ENCODE results near the gene STK35.

Gene STK35

DNA sequence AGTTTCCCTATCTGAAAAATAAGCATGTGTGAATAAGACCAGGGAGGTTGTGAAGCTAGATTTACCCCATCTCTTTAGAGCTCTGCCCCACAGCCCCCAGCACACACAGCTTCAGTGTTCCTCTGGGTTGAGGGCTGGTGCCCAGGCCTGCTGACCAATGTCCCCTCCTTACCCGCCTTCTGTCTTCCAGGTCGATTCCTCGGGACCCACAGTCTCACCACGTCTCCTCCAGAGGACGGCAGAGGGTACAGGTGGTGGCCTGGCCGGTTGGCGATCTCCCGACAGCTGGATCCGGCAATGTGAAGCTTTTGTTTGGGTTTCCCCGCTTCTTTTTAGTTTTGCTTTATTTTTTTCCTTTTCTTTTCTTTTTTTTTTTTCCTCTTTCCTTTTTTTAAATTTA lies 42.0 kb downstream of the STK35 start:
- no peaks in the 10 kb centered on the region for H3K27me3 ChIP-seq (ENCODE audit: control insufficient read depth, insufficient read depth, low read length, poor library complexity, severe bottlenecking)
- WGBS, 2 experiments, result 95 to 96% methylated on average over 10 of the region's 10 CpGs
- peaks cover 4% of the 10 kb centered on the region for H3K4me1 ChIP-seq (ENCODE audit: control insufficient read depth, insufficient read depth, low read length)
- no peak overlapping the region for H3K27ac ChIP-seq (ENCODE audit: insufficient read depth, low read depth, low read length, poor library complexity, severe bottlenecking)
- no peaks in the 10 kb centered on the region for H3K9me3 ChIP-seq (ENCODE audit: control insufficient read depth, low read length)
- H3K4me3 ChIP-seq (ENCODE audit: insufficient read depth, low read depth, low read length), result no peak overlapping the region
- peaks cover 4% of the 10 kb centered on the region for H3K36me3 ChIP-seq (ENCODE audit: control insufficient read depth, insufficient read depth, low read length)

DNA sequence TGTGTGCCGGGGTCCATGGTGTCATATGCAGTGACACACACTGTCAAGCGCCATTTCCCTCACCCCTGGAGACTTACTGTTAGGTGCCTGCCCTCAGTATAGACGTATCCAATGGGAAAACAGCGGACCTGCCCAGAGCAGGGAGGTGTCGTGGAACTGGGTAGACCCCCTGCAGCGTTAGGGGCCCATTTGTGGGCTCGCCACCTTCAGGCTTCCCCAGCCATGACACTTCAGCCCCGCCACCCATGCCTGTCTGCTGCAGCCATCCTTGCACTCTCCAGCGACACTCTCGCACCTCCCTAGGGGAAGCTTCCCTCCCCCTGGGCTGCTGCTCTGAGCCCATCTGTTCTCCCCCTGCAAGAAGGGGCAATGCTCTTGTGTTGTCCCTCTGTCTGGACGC lies 43.2 kb downstream of the STK35 start:
- Histone ChIP-seq H3K27ac (ENCODE audit: insufficient read depth, low read depth, low read length, poor library complexity, severe bottlenecking) (no peak overlapping the region), H3K9me3 (ENCODE audit: control insufficient read depth, low read length) (no peaks in the 10 kb centered on the region), H3K4me1 (ENCODE audit: control insufficient read depth, insufficient read depth, low read length) (peaks cover 4% of the 10 kb centered on the region), H3K4me3 (ENCODE audit: insufficient read depth, low read depth, low read length) (no peak overlapping the region), H3K27me3 (ENCODE audit: control insufficient read depth, insufficient read depth, low read length, poor library complexity, severe bottlenecking) (no peaks in the 10 kb centered on the region), H3K36me3 (ENCODE audit: control insufficient read depth, insufficient read depth, low read length) (peaks cover 3% of the 10 kb centered on the region)
- 90 to 91% methylated on average over 11 of the region's 11 CpGs for WGBS, 2 experiments

- 88% methylated on average over 8 of the region's 8 CpGs for WGBS, 2 experiments
- no peak overlapping the region for H3K27ac ChIP-seq (ENCODE audit: insufficient read depth, low read depth, low read length, poor library complexity, severe bottlenecking)
- H3K9me3 ChIP-seq (ENCODE audit: control insufficient read depth, low read length), result no peaks in the 10 kb centered on the region
- no peaks in the 10 kb centered on the region for H3K27me3 ChIP-seq (ENCODE audit: control insufficient read depth, insufficient read depth, low read length, poor library complexity, severe bottlenecking)
- no peak overlapping the region for H3K4me3 ChIP-seq (ENCODE audit: insufficient read depth, low read depth, low read length)
- H3K36me3 ChIP-seq (ENCODE audit: control insufficient read depth, insufficient read depth, low read length), result no peaks in the 10 kb centered on the region
- H3K4me1 ChIP-seq (ENCODE audit: control insufficient read depth, insufficient read depth, low read length), result peaks cover 4% of the 10 kb centered on the region
These were observed 43.7 kb downstream of the STK35 start for GRCh38 chr20:2145376-2145775.

GRCh38 chr20:2146080-2146867 lies 44.6 kb downstream of the STK35 start:
- H3K4me3 ChIP-seq (ENCODE audit: insufficient read depth, low read depth, low read length), result no peak overlapping the region
- 89 to 90% methylated on average over 18 of the region's 18 CpGs for WGBS, 2 experiments
- peaks cover 4% of the 10 kb centered on the region for H3K4me1 ChIP-seq (ENCODE audit: control insufficient read depth, insufficient read depth, low read length)
- H3K36me3 ChIP-seq (ENCODE audit: control insufficient read depth, insufficient read depth, low read length), result no peaks in the 10 kb centered on the region
- H3K27ac ChIP-seq (ENCODE audit: insufficient read depth, low read depth, low read length, poor library complexity, severe bottlenecking), result no peak overlapping the region
- H3K9me3 ChIP-seq (ENCODE audit: control insufficient read depth, low read length), result no peaks in the 10 kb centered on the region
- no peaks in the 10 kb centered on the region for H3K27me3 ChIP-seq (ENCODE audit: control insufficient read depth, insufficient read depth, low read length, poor library complexity, severe bottlenecking)

GRCh38 chr20:2149507-2149906 lies 47.9 kb downstream of the STK35 start:
- Histone ChIP-seq H3K27ac (ENCODE audit: insufficient read depth, low read depth, low read length, poor library complexity, severe bottlenecking) (no peak overlapping the region), H3K36me3 (ENCODE audit: control insufficient read depth, insufficient read depth, low read length) (no peaks in the 10 kb centered on the region), H3K4me3 (ENCODE audit: insufficient read depth, low read depth, low read length) (no peak overlapping the region), H3K27me3 (ENCODE audit: control insufficient read depth, insufficient read depth, low read length, poor library complexity, severe bottlenecking) (no peaks in the 10 kb centered on the region), H3K9me3 (ENCODE audit: control insufficient read depth, low read length) (no peaks in the 10 kb centered on the region), H3K4me1 (ENCODE audit: control insufficient read depth, insufficient read depth, low read length) (peaks cover 4% of the 10 kb centered on the region)
- WGBS, 2 experiments, result 85 to 86% methylated on average over 6 of the region's 6 CpGs

- Histone ChIP-seq H3K27ac (ENCODE audit: insufficient read depth, low read depth, low read length, poor library complexity, severe bottlenecking) (no peak overlapping the region), H3K36me3 (ENCODE audit: control insufficient read depth, insufficient read depth, low read length) (no peaks in the 10 kb centered on the region), H3K4me1 (ENCODE audit: control insufficient read depth, insufficient read depth, low read length) (peaks cover 4% of the 10 kb centered on the region), H3K27me3 (ENCODE audit: control insufficient read depth, insufficient read depth, low read length, poor library complexity, severe bottlenecking) (no peaks in the 10 kb centered on the region), H3K9me3 (ENCODE audit: control insufficient read depth, low read length) (no peaks in the 10 kb centered on the region), H3K4me3 (ENCODE audit: insufficient read depth, low read depth, low read length) (no peak overlapping the region)
- WGBS, 2 experiments, result 96 to 97% methylated on average over 6 of the region's 6 CpGs
These were observed 49.0 kb downstream of the STK35 start for GRCh38 chr20:2150660-2151059.

DNA sequence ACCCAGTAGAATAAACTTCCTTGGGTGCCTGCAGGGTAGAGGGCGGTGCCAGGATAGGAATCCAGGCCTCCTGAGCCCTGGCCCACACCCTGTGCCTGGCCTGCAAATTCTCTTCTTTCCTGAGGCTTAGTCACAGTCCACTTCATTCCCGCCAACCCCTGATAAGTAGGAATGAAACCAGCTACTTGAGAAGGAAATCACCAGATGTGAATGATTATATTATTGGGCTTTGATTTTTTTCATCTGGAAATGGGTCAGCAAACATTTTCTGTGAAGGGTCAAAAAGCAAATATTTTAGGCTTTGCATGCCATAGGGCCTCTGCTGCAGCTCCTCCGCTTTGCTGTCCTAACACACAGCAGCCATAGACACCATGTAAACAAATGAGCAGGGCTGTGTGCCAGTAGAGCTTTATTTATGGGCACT lies 50.2 kb downstream of the STK35 start:
- H3K4me1 ChIP-seq (ENCODE audit: control insufficient read depth, insufficient read depth, low read length), result peaks cover 4% of the 10 kb centered on the region
- H3K27me3 ChIP-seq (ENCODE audit: control insufficient read depth, insufficient read depth, low read length, poor library complexity, severe bottlenecking), result no peaks in the 10 kb centered on the region
- H3K4me3 ChIP-seq (ENCODE audit: insufficient read depth, low read depth, low read length), result no peak overlapping the region
- 94 to 97% methylated on average over 3 of the region's 3 CpGs for WGBS, 2 experiments
- H3K9me3 ChIP-seq (ENCODE audit: control insufficient read depth, low read length), result no peaks in the 10 kb centered on the region
- no peaks in the 10 kb centered on the region for H3K36me3 ChIP-seq (ENCODE audit: control insufficient read depth, insufficient read depth, low read length)
- H3K27ac ChIP-seq (ENCODE audit: insufficient read depth, low read depth, low read length, poor library complexity, severe bottlenecking), result no peak overlapping the region

DNA sequence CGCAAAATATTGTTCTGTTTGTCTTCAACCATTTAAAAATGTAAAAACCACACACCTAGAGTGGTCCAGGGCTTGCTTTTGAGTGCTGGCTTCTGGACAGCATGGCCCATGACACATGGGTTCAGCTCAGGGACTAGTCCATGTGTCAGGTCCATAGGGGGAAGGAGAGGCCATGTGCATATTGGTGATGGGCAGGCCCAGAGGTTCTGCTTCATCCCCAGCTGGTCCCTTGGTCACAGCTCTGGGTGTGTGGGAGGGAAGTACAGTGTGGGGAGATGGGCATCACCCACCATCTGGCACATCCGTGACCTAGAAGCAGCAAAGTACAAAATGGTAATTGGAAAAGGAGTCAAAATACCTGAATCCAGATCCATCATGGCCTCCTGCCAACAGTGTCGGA lies 50.7 kb downstream of the STK35 start:
- WGBS, 2 experiments, result 92 to 96% methylated on average over 3 of the region's 3 CpGs

DNA sequence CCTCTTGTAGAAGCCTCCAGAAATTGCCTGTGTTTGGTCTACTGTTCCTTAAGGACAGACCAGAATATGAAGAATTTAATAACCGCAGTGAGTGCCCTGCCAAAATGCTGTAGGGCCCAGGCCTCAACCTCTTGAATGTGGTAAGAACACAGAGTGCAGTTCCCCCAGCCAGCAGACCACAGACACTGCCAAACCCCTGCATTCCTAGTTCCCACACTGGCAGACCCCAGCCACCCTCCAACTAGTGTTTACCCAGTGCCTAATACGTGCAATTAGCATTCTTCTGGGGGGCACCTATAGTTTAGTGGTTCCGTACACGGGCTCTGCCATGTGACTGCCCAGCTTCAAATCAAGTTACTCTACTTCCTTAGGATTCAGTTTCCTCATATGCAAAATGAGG lies 51.7 kb downstream of the STK35 start:
- Histone ChIP-seq H3K27ac (ENCODE audit: insufficient read depth, low read depth, low read length, poor library complexity, severe bottlenecking) (no peak overlapping the region), H3K4me1 (ENCODE audit: control insufficient read depth, insufficient read depth, low read length) (no peaks in the 10 kb centered on the region), H3K36me3 (ENCODE audit: control insufficient read depth, insufficient read depth, low read length) (no peaks in the 10 kb centered on the region), H3K9me3 (ENCODE audit: control insufficient read depth, low read length) (no peaks in the 10 kb centered on the region), H3K27me3 (ENCODE audit: control insufficient read depth, insufficient read depth, low read length, poor library complexity, severe bottlenecking) (no peaks in the 10 kb centered on the region), H3K4me3 (ENCODE audit: insufficient read depth, low read depth, low read length) (no peak overlapping the region)
- WGBS, 2 experiments, result 91 to 93% methylated on average over 4 of the region's 4 CpGs

More for the DNA sequence above, 50.7 kb downstream of the STK35 start:
- Histone ChIP-seq H3K27me3 (ENCODE audit: control insufficient read depth, insufficient read depth, low read length, poor library complexity, severe bottlenecking) (no peaks in the 10 kb centered on the region), H3K4me3 (ENCODE audit: insufficient read depth, low read depth, low read length) (no peak overlapping the region), H3K4me1 (ENCODE audit: control insufficient read depth, insufficient read depth, low read length) (peaks cover 4% of the 10 kb centered on the region), H3K27ac (ENCODE audit: insufficient read depth, low read depth, low read length, poor library complexity, severe bottlenecking) (no peak overlapping the region), H3K9me3 (ENCODE audit: control insufficient read depth, low read length) (no peaks in the 10 kb centered on the region), H3K36me3 (ENCODE audit: control insufficient read depth, insufficient read depth, low read length) (no peaks in the 10 kb centered on the region)

DNA sequence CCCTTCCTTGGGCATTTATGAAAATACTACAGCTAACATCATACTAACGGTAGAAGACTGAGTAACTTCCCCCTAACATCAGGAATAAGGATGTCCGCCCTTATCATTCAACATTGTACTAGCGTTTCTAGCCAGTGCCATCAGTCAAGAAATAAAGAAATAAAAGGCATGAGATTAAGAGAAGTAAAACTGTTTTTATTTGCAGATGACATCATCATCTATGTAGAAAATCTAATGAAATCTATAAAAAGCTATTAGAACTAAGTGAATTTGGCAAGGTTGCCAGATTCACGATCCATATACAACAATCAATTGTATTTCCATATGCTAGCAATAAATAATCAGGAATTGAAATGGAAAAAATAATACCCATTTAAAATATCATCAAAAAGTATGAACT lies 54.6 kb downstream of the STK35 start:
- no peak overlapping the region for H3K27ac ChIP-seq (ENCODE audit: insufficient read depth, low read depth, low read length, poor library complexity, severe bottlenecking)
- H3K4me1 ChIP-seq (ENCODE audit: control insufficient read depth, insufficient read depth, low read length), result no peaks in the 10 kb centered on the region
- WGBS, 2 experiments, result 95 to 100% methylated on average over 2 of the region's 4 CpGs
- H3K36me3 ChIP-seq (ENCODE audit: control insufficient read depth, insufficient read depth, low read length), result no peaks in the 10 kb centered on the region
- no peaks in the 10 kb centered on the region for H3K27me3 ChIP-seq (ENCODE audit: control insufficient read depth, insufficient read depth, low read length, poor library complexity, severe bottlenecking)
- H3K4me3 ChIP-seq (ENCODE audit: insufficient read depth, low read depth, low read length), result no peak overlapping the region
- no peaks in the 10 kb centered on the region for H3K9me3 ChIP-seq (ENCODE audit: control insufficient read depth, low read length)

Measured in ectodermal cell (in vitro differentiated cells).